ENCODE data around the gene SUPT6H.

SUPT6H gene

DNA sequence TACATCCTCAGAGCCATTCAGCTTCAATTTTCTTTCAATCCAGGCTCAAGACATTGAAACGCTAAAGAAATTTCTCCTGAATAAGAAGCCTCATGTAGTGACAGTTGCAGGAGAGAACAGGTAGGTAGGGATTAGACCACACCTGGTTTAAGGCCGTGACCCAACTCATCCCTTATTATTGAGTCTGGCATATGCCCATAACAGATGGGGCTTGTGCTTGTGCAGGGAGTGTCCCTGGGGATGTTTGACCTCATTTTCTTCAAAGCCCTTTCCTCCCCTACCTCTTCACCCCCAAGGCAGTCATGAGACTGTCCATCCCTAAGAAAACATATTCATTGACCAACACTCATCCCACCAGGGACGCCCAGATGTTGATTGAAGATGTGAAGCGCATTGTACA lies 24.3 kb downstream of the SUPT6H start (continued):
- TF ChIP-seq, protein P1, sequence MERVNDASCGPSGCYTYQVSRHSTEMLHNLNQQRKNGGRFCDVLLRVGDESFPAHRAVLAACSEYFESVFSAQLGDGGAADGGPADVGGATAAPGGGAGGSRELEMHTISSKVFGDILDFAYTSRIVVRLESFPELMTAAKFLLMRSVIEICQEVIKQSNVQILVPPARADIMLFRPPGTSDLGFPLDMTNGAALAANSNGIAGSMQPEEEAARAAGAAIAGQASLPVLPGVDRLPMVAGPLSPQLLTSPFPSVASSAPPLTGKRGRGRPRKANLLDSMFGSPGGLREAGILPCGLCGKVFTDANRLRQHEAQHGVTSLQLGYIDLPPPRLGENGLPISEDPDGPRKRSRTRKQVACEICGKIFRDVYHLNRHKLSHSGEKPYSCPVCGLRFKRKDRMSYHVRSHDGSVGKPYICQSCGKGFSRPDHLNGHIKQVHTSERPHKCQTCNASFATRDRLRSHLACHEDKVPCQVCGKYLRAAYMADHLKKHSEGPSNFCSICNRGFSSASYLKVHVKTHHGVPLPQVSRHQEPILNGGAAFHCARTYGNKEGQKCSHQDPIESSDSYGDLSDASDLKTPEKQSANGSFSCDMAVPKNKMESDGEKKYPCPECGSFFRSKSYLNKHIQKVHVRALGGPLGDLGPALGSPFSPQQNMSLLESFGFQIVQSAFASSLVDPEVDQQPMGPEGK (CRISPR knock-in tag; IDR thresholded peaks at IDR 0.05; ENCODE audit: borderline replicate concordance): no peak
- TF ChIP-seq ZNF70 (CRISPR knock-in tag; IDR thresholded peaks at IDR 0.05) (no peak), ZNF8 (CRISPR knock-in tag; IDR thresholded peaks at IDR 0.05) (no peak), ZFP3 (CRISPR knock-in tag; IDR thresholded peaks at IDR 0.05) (no peak)

- no peak for ATAC-seq
- TF ChIP-seq OSR1 (CRISPR knock-in tag; IDR thresholded peaks at IDR 0.05) (no peak), ESRRG (CRISPR knock-in tag; IDR thresholded peaks at IDR 0.05) (no peak), ZNF70 (CRISPR knock-in tag; IDR thresholded peaks at IDR 0.05) (no peak), GLIS3 (CRISPR knock-in tag; IDR thresholded peaks at IDR 0.05) (no peak), ZFP30 (CRISPR knock-in tag; IDR thresholded peaks at IDR 0.05) (no peak), ARNTL (CRISPR knock-in tag; IDR thresholded peaks at IDR 0.05; ENCODE audit: borderline replicate concordance, low read depth) (no peak)
- TF ChIP-seq, protein P1 (CRISPR knock-in tag; IDR thresholded peaks at IDR 0.05; ENCODE audit: borderline replicate concordance): no peak
These were observed 26.5 kb downstream of the SUPT6H start for GRCh38 chr17:28688481-28688880.

GRCh38 chr17:28689011-28689410 lies 27.0 kb downstream of the SUPT6H start:
- TF ChIP-seq ZFP3 (CRISPR knock-in tag; IDR thresholded peaks at IDR 0.05): no peak
- TF ChIP-seq ISL1 (CRISPR knock-in tag; IDR thresholded peaks at IDR 0.05): no peak
- no peak for TF ChIP-seq GLIS3 (CRISPR knock-in tag; IDR thresholded peaks at IDR 0.05)
- TF ChIP-seq TSHZ2 (CRISPR knock-in tag; IDR thresholded peaks at IDR 0.05): no peak
- no peak for TF ChIP-seq TOX (CRISPR knock-in tag; IDR thresholded peaks at IDR 0.05; ENCODE audit: borderline replicate concordance)
- TF ChIP-seq TCF4 (CRISPR knock-in tag; IDR thresholded peaks at IDR 0.05; ENCODE audit: borderline replicate concordance): no peak
- no peak for TF ChIP-seq ZNF8 (CRISPR knock-in tag; IDR thresholded peaks at IDR 0.05)
- no peak for TF ChIP-seq PPARA (CRISPR knock-in tag; IDR thresholded peaks at IDR 0.05; ENCODE audit: borderline replicate concordance)
- no peak for TF ChIP-seq ARNTL (CRISPR knock-in tag; IDR thresholded peaks at IDR 0.05; ENCODE audit: borderline replicate concordance, low read depth)
- no peak for TF ChIP-seq BACH2 (CRISPR knock-in tag; IDR thresholded peaks at IDR 0.05; ENCODE audit: borderline replicate concordance)
- no peak for TF ChIP-seq ZFP30 (CRISPR knock-in tag; IDR thresholded peaks at IDR 0.05)
- no peak for ATAC-seq

- TF ChIP-seq SNAI2 (CRISPR knock-in tag; IDR thresholded peaks at IDR 0.05): no peak
- no peak for TF ChIP-seq ZC3H10 (CRISPR knock-in tag; IDR thresholded peaks at IDR 0.05)
- TF ChIP-seq, protein P2, sequence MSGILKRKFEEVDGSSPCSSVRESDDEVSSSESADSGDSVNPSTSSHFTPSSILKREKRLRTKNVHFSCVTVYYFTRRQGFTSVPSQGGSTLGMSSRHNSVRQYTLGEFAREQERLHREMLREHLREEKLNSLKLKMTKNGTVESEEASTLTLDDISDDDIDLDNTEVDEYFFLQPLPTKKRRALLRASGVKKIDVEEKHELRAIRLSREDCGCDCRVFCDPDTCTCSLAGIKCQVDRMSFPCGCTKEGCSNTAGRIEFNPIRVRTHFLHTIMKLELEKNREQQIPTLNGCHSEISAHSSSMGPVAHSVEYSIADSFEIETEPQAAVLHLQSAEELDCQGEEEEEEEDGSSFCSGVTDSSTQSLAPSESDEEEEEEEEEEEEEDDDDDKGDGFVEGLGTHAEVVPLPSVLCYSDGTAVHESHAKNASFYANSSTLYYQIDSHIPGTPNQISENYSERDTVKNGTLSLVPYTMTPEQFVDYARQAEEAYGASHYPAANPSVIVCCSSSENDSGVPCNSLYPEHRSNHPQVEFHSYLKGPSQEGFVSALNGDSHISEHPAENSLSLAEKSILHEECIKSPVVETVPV (CRISPR knock-in tag; IDR thresholded peaks at IDR 0.05): no peak
- no peak for TF ChIP-seq ESRRG (CRISPR knock-in tag; IDR thresholded peaks at IDR 0.05)
- no peak for TF ChIP-seq BACH2 (CRISPR knock-in tag; IDR thresholded peaks at IDR 0.05; ENCODE audit: borderline replicate concordance)
- no peak for TF ChIP-seq OSR1 (CRISPR knock-in tag; IDR thresholded peaks at IDR 0.05)
- TF ChIP-seq RARB (CRISPR knock-in tag; IDR thresholded peaks at IDR 0.05): no peak
- TF ChIP-seq CREB5 (CRISPR knock-in tag; IDR thresholded peaks at IDR 0.05; ENCODE audit: low read depth): no peak
- TF ChIP-seq TSHZ2 (CRISPR knock-in tag; IDR thresholded peaks at IDR 0.05): no peak
- TF ChIP-seq ZNF565 (CRISPR knock-in tag; conservative IDR thresholded peaks at IDR 0.05; ENCODE audit: low read depth): no peak
- no peak for TF ChIP-seq ZFP3 (CRISPR knock-in tag; IDR thresholded peaks at IDR 0.05)
- no peak for TF ChIP-seq PPARA (CRISPR knock-in tag; IDR thresholded peaks at IDR 0.05; ENCODE audit: borderline replicate concordance)
- TF ChIP-seq ZNF70 (CRISPR knock-in tag; IDR thresholded peaks at IDR 0.05): no peak
- TF ChIP-seq GLIS3 (CRISPR knock-in tag; IDR thresholded peaks at IDR 0.05): no peak
- ATAC-seq: no peak
These were observed 31.9 kb downstream of the SUPT6H start for GRCh38 chr17:28693869-28694268.
